Activated naive CD4-positive, alpha-beta T cell (primary cell): ENCODE results near the gene CARS2.
"Not testable (repeated sequence)": the region's sequence is repeated elsewhere in the genome, so short reads cannot be mapped to it uniquely, and the experiment has no call there.

Source experiments
- DNase-seq, 4 experiments: peaks; one replicate each; lab custom pipeline; 2025; lab: John Stamatoyannopoulos, UW

CARS2 gene

GRCh38 chr13:110682746-110683145, 23.2 kb downstream of the CARS2 start:
- DNase-seq, result no peak

GRCh38 chr13:110681868-110682550, 23.9 kb downstream of the CARS2 start:
- DNase-seq, result no peak

GRCh38 chr13:110680852-110681251, 25.1 kb downstream of the CARS2 start:
- DNase-seq, result no peak

- DNase-seq, result no peak
These were observed 28.0 kb downstream of the CARS2 start for GRCh38 chr13:110677731-110678545.

GRCh38 chr13:110676595-110677587, 29.0 kb downstream of the CARS2 start:
- no peak for DNase-seq

GRCh38 chr13:110669814-110670213, 36.1 kb downstream of the CARS2 start:
- DNase-seq, result not testable (repeated sequence)

- no peak for DNase-seq
These were observed 36.9 kb downstream of the CARS2 start for GRCh38 chr13:110669036-110669435.

- DNase-seq, result no peak
These were observed 39.7 kb downstream of the CARS2 start for GRCh38 chr13:110666255-110666533.

GRCh38 chr13:110665491-110666254, 40.2 kb downstream of the CARS2 start:
- DNase-seq, result no peak

- no peak for DNase-seq
These were observed 41.2 kb downstream of the CARS2 start for GRCh38 chr13:110664673-110665072.

- DNase-seq, result no peak
These were observed 41.9 kb downstream of the CARS2 start for GRCh38 chr13:110664041-110664440.

GRCh38 chr13:110663491-110663890, 42.4 kb downstream of the CARS2 start:
- DNase-seq, result no peak

- no peak for DNase-seq
These were observed 43.0 kb downstream of the CARS2 start for GRCh38 chr13:110662777-110663443.

GRCh38 chr13:110662091-110662490, 43.8 kb downstream of the CARS2 start:
- no peak for DNase-seq

GRCh38 chr13:110661256-110661655, 44.7 kb downstream of the CARS2 start:
- no peak for DNase-seq

- DNase-seq, result not testable (repeated sequence)
These were observed 47.6 kb downstream of the CARS2 start for GRCh38 chr13:110658218-110658911.

- no peak for DNase-seq
These were observed 48.7 kb downstream of the CARS2 start for GRCh38 chr13:110657196-110657595.

GRCh38 chr13:110653851-110654250, 52.1 kb downstream of the CARS2 start:
- no peak for DNase-seq

- DNase-seq, result no peak
These were observed 52.6 kb downstream of the CARS2 start for GRCh38 chr13:110653271-110653670.

- no peak for DNase-seq
These were observed 53.2 kb downstream of the CARS2 start for GRCh38 chr13:110652764-110653163.
